ENCODE measurements around the gene CABP7.

DNA sequence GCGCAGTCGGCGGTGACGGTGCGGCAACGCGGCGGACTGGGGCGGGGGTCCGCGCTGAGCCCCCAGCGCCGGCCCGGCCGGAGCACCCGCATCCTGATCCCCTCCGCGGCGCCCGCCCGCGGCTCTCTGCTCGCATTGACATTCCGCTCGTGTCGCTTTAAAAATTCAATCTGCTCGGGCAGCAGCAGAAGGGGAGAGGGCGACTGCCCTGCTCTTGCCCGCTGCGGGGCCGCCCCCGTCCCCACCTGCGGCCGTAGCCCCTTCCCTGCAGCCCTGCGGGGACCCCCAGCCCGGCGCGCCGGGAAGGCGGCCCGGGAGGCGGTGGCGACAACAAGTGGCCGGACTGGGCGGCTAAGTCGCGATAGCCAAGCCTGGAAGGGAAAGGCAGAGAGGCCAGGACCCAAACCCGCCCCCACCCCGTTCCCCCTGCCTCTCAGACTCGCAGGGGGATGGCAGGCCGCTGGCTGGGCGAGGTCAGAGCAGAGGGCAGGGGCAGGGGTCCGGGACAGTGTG, 1.1 kb downstream of the CABP7 start:
- TF ChIP-seq, protein P1, sequence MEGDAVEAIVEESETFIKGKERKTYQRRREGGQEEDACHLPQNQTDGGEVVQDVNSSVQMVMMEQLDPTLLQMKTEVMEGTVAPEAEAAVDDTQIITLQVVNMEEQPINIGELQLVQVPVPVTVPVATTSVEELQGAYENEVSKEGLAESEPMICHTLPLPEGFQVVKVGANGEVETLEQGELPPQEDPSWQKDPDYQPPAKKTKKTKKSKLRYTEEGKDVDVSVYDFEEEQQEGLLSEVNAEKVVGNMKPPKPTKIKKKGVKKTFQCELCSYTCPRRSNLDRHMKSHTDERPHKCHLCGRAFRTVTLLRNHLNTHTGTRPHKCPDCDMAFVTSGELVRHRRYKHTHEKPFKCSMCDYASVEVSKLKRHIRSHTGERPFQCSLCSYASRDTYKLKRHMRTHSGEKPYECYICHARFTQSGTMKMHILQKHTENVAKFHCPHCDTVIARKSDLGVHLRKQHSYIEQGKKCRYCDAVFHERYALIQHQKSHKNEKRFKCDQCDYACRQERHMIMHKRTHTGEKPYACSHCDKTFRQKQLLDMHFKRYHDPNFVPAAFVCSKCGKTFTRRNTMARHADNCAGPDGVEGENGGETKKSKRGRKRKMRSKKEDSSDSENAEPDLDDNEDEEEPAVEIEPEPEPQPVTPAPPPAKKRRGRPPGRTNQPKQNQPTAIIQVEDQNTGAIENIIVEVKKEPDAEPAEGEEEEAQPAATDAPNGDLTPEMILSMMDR (IDR thresholded peaks at IDR 0.05; ENCODE audit: poor library complexity) = no peak
- TF ChIP-seq EZH2 (IDR thresholded peaks at IDR 0.05; ENCODE audit: borderline replicate concordance) (peak; percentile 96), EZH2phosphoT487 (IDR thresholded peaks at IDR 0.05; ENCODE audit: low read depth, severe bottlenecking, unreplicated experiment) (no peak)
